HG03066 (cell line): ENCODE measurements around the gene NKAIN2.

Experiments
- ATAC-seq: cut with Tn5 transposase; IDR thresholded peaks from one replicate; pipeline ENCODE4 v1.9.1; 2021; ENCODE audit warnings: low read depth; ENCODE audit not compliant: unreplicated experiment

Gene NKAIN2

GRCh38 chr6:124633655-124634054 lies 830.0 kb downstream of the NKAIN2 start:
- ATAC-seq = no peak

- ATAC-seq = no peak
These were observed 836.8 kb downstream of the NKAIN2 start for GRCh38 chr6:124640432-124640831.

- ATAC-seq = no peak
These were observed 852.2 kb downstream of the NKAIN2 start for GRCh38 chr6:124655866-124656265.

GRCh38 chr6:124658053-124658452 lies 854.4 kb downstream of the NKAIN2 start:
- no peak for ATAC-seq

GRCh38 chr6:124659427-124659826 lies 855.8 kb downstream of the NKAIN2 start:
- ATAC-seq = no peak

GRCh38 chr6:124660185-124660584 lies 856.5 kb downstream of the NKAIN2 start:
- ATAC-seq = no peak

GRCh38 chr6:124661097-124661661 lies 857.5 kb downstream of the NKAIN2 start:
- no peak for ATAC-seq

- ATAC-seq = no peak
These were observed 864.4 kb downstream of the NKAIN2 start for GRCh38 chr6:124668028-124668427.

GRCh38 chr6:124669713-124670480 lies 866.2 kb downstream of the NKAIN2 start:
- no peak for ATAC-seq

GRCh38 chr6:124670801-124671200 lies 867.1 kb downstream of the NKAIN2 start:
- no peak for ATAC-seq

GRCh38 chr6:124671324-124671723 lies 867.7 kb downstream of the NKAIN2 start:
- no peak for ATAC-seq

GRCh38 chr6:124674042-124674441 lies 870.4 kb downstream of the NKAIN2 start:
- no peak for ATAC-seq

GRCh38 chr6:124676033-124676432 lies 872.4 kb downstream of the NKAIN2 start:
- no peak for ATAC-seq

GRCh38 chr6:124677874-124678273 lies 874.2 kb downstream of the NKAIN2 start:
- ATAC-seq = no peak

GRCh38 chr6:124679387-124679786 lies 875.7 kb downstream of the NKAIN2 start:
- no peak for ATAC-seq

GRCh38 chr6:124682751-124683150 lies 879.1 kb downstream of the NKAIN2 start:
- no peak for ATAC-seq

- no peak for ATAC-seq
These were observed 879.8 kb downstream of the NKAIN2 start for GRCh38 chr6:124683507-124683906.

GRCh38 chr6:124684621-124685020 lies 881.0 kb downstream of the NKAIN2 start:
- no peak for ATAC-seq

GRCh38 chr6:124688369-124688768 lies 884.7 kb downstream of the NKAIN2 start:
- no peak for ATAC-seq

GRCh38 chr6:124694139-124694705 lies 890.6 kb downstream of the NKAIN2 start:
- ATAC-seq = no peak

GRCh38 chr6:124699038-124699437 lies 895.4 kb downstream of the NKAIN2 start:
- ATAC-seq = no peak

GRCh38 chr6:124703541-124703940 lies 899.9 kb downstream of the NKAIN2 start:
- ATAC-seq = no peak
